Right renal pelvis (tissue), 4 donors: ENCODE measurements around the gene OR2T34. TPM values are rescaled to one million over a fixed set of nuclear protein-coding genes. Genes with fewer than 3 reads are reported as not detected.
"Not testable (repeated sequence)": the region's sequence is repeated elsewhere in the genome, so short reads cannot be mapped to it uniquely, and the experiment has no call there.

Experiments
- DNase-seq, 4 donors: peaks; one replicate each; pipeline ENCODE4 v3.0.0-alpha.2; 2013; ENCODE audit warnings: low read depth in 4 of 4, low spot score in 3 of 4, missing footprints in 1 of 4
- polyA plus RNA-seq, 4 donors: library from polyadenylated mRNA; unstranded; fragments of 120-200 nt; gene quantifications; one replicate each; pipeline ENCODE4 v1.2.1, GENCODE V29; 2013; ENCODE audit not compliant: insufficient read length in 4 of 4

Gene OR2T34
- polyA plus RNA-seq, 4 donors: not detected

GRCh38 chr1:248565530-248566373 is 8.8 kb downstream of the OR2T34 start:
- not testable (repeated sequence) for DNase-seq

GRCh38 chr1:248562672-248563071 is 11.9 kb downstream of the OR2T34 start, which contains the start of gene OR2T29:
TSS of gene OR2T29 (minus strand) at chr1:248562772. CDS start at chr1:248559491, 3,281 bp downstream.
- DNase-seq: not testable (repeated sequence)

- not testable (repeated sequence) for DNase-seq
Observed at GRCh38 chr1:248551027-248551426, 23.5 kb downstream of the OR2T34 start.

- DNase-seq: not testable (repeated sequence)
Observed at GRCh38 chr1:248547383-248547782, 27.2 kb downstream of the OR2T34 start.

- DNase-seq: not testable (repeated sequence)
Observed at GRCh38 chr1:248537449-248537848, 37.1 kb downstream of the OR2T34 start.

Other genes with a start within 250 kb of the OR2T34 start
- gene OR14C36, start 226.0 kb downstream of the OR2T34 start, polyA plus RNA-seq: not detected
- not detected for gene OR2T4, start 213.1 kb downstream of the OR2T34 start, polyA plus RNA-seq
- gene OR2T6, start 199.0 kb downstream of the OR2T34 start, polyA plus RNA-seq: under 1 TPM; 0.05 to 0.34 (median 0.10) TPM
- gene OR2T1, start 171.7 kb downstream of the OR2T34 start, polyA plus RNA-seq: not detected
- gene OR2T2, start 129.1 kb downstream of the OR2T34 start, polyA plus RNA-seq: under 1 TPM in 1 of 4 donors, not detected in 3; 0.01 TPM
- not detected for gene OR2T3, start 101.4 kb downstream of the OR2T34 start, polyA plus RNA-seq
- under 1 TPM in 1 of 4 donors, not detected in 3; 0.03 TPM for gene OR2T5, start 86.2 kb downstream of the OR2T34 start, polyA plus RNA-seq
- under 1 TPM in 2 of 4 donors, not detected in 2; 0.03 TPM for gene OR2G6, start 66.7 kb downstream of the OR2T34 start, polyA plus RNA-seq
- not detected for gene OR2T29, start 12.0 kb downstream of the OR2T34 start, polyA plus RNA-seq
- under 1 TPM; 0.10 to 0.26 (median 0.18) TPM for gene OR2T10, start 22.9 kb upstream of the OR2T34 start, polyA plus RNA-seq
- gene OR2T11, start 60.3 kb upstream of the OR2T34 start, polyA plus RNA-seq: not detected
- gene OR2T35, start 70.5 kb upstream of the OR2T34 start, polyA plus RNA-seq: not detected
- gene OR2T27, start 80.8 kb upstream of the OR2T34 start, polyA plus RNA-seq: not detected
- not detected for gene OR14I1, start 128.0 kb upstream of the OR2T34 start, polyA plus RNA-seq
- under 1 TPM in 1 of 4 donors, not detected in 3; 0.04 TPM for gene LYPD8, start 181.0 kb upstream of the OR2T34 start, polyA plus RNA-seq